Liver (tissue), 9 donors: ENCODE data around the gene SZT2. TPM values are rescaled to one million over a fixed set of nuclear protein-coding genes. Genes with fewer than 3 reads are reported as not detected.

Experiments
- DNase-seq: peaks from one replicate; pipeline ENCODE4 v3.0.0-alpha.2; 2017; ENCODE audit warnings: low spot score
- H3K27ac ChIP-seq, 2 donors: one replicate each; pipeline ENCODE4 v1.7.0; 2013; ENCODE audit warnings: inconsistent platforms in 2 of 2, low read length in 2 of 2, control low read depth in 1 of 2, low read depth in 1 of 2, mild to moderate bottlenecking in 1 of 2
- H3K27me3 ChIP-seq, 4 donors: one replicate each; pipeline versions ENCODE4 v1.6.1 to v1.7.0; 2013; ENCODE audit warnings: low read length in 3 of 4, inconsistent platforms in 1 of 4, mild to moderate bottlenecking in 1 of 4, moderate library complexity in 1 of 4; ENCODE audit not compliant: control insufficient read depth in 4 of 4, insufficient read depth in 4 of 4
- H3K36me3 ChIP-seq, 4 donors: one replicate each; pipeline versions ENCODE4 v1.6.1 to v1.7.0; 2013; ENCODE audit warnings: low read length in 3 of 4, mild to moderate bottlenecking in 3 of 4, low read depth in 1 of 4, moderate library complexity in 1 of 4; ENCODE audit not compliant: control insufficient read depth in 4 of 4, insufficient read depth in 3 of 4
- H3K4me1 ChIP-seq, 4 donors: one replicate each; pipeline versions ENCODE4 v1.6.1 to v1.7.0; 2013; ENCODE audit warnings: low read length in 3 of 4, mild to moderate bottlenecking in 3 of 4, moderate library complexity in 1 of 4; ENCODE audit not compliant: control insufficient read depth in 4 of 4, insufficient read depth in 4 of 4
- H3K4me3 ChIP-seq, 3 donors: one replicate each; pipeline versions ENCODE4 v1.6.1 to v1.7.0; 2013; ENCODE audit warnings: low read length in 3 of 3, control low read depth in 1 of 3, low read depth in 1 of 3, mild to moderate bottlenecking in 1 of 3
- H3K9ac ChIP-seq, 2 donors: one replicate each; pipeline ENCODE4 v1.7.0; 2013; ENCODE audit warnings: low read length in 2 of 2, mild to moderate bottlenecking in 2 of 2, moderate library complexity in 2 of 2, control low read depth in 1 of 2, low read depth in 1 of 2
- H3K9me3 ChIP-seq, 4 donors: one replicate each; pipeline versions ENCODE4 v1.6.1 to v1.7.0; 2013; ENCODE audit warnings: low read length in 3 of 4; ENCODE audit not compliant: control insufficient read depth in 4 of 4
- EGR1 ChIP-seq, 2 donors: IDR thresholded peaks; 2 replicates each; pipeline ENCODE4 v1.6.1; 2016 to 2018; ENCODE audit warnings: antibody characterized with exemption in 2 of 2, low read depth in 2 of 2
- FOXA1 ChIP-seq: IDR thresholded peaks from 2 replicates; pipeline ENCODE4 v1.6.1; 2016; ENCODE audit warnings: antibody characterized with exemption
- FOXA2 ChIP-seq: IDR thresholded peaks from 2 replicates; pipeline ENCODE4 v1.6.1; 2016; ENCODE audit warnings: antibody characterized with exemption
- GABPA ChIP-seq, 2 donors: IDR thresholded peaks in 1 of 2; conservative IDR thresholded peaks in 1 of 2; 2 replicates each; pipeline ENCODE4 v1.6.1; 2016; ENCODE audit warnings: antibody characterized with exemption in 2 of 2, mild to moderate bottlenecking in 1 of 2, moderate library complexity in 1 of 2
- HNF4A ChIP-seq, 2 donors: conservative IDR thresholded peaks; 2 replicates each; pipeline ENCODE4 v1.6.1; 2016; ENCODE audit warnings: antibody characterized with exemption in 2 of 2, mild to moderate bottlenecking in 2 of 2
- HNF4G ChIP-seq: IDR thresholded peaks from 2 replicates; pipeline ENCODE4 v1.6.1; 2016; ENCODE audit warnings: antibody characterized with exemption
- JUND ChIP-seq, 2 donors: IDR thresholded peaks; 2 replicates each; pipeline ENCODE4 v1.6.1; 2016; ENCODE audit warnings: antibody characterized with exemption in 2 of 2
- NR2F2 ChIP-seq: IDR thresholded peaks from 2 replicates; pipeline ENCODE4 v1.6.1; 2016; ENCODE audit warnings: antibody characterized with exemption
- RAD21 ChIP-seq, 2 donors: IDR thresholded peaks; 2 replicates each; pipeline ENCODE4 v1.6.1; 2016; ENCODE audit warnings: antibody characterized with exemption in 2 of 2, mild to moderate bottlenecking in 2 of 2
- RXRA ChIP-seq, 2 donors: IDR thresholded peaks; 2 replicates each; pipeline ENCODE4 v1.6.1; 2017 to 2018; ENCODE audit warnings: antibody characterized with exemption in 2 of 2, mild to moderate bottlenecking in 1 of 2
- SP1 ChIP-seq: IDR thresholded peaks from 2 replicates; pipeline ENCODE4 v1.6.1; 2018; ENCODE audit warnings: antibody characterized with exemption, mild to moderate bottlenecking
- TAF1 ChIP-seq: conservative IDR thresholded peaks from 2 replicates; pipeline ENCODE4 v1.6.1; 2016; ENCODE audit warnings: antibody characterized with exemption, mild to moderate bottlenecking
- YY1 ChIP-seq: IDR thresholded peaks from 2 replicates; pipeline ENCODE4 v1.6.1; 2016; ENCODE audit warnings: antibody characterized with exemption, mild to moderate bottlenecking
- WGBS: extraction: QIAGEN DNeasy Blood & Tissue Kit; methylation state at CpG from one replicate; pipeline ENCODE4 v1.1.7; 2013; 5-methylcytosine and 5-hydroxymethylcytosine counted together
- polyA plus RNA-seq, 2 donors: library from polyadenylated mRNA; stranded (reverse) in 1 of 2; unstranded in 1 of 2; fragments of 200-250 nt in 1 of 2; fragments of >200 nt in 1 of 2; fragmentation: Nextera tagmentation in 1 of 2; extraction: Ambion mirVana in 1 of 2; gene quantifications; one replicate each; pipeline versions ENCODE4 v1.2.1 to v1.2.3, GENCODE V29; 2013 to 2015
- total RNA-seq, 2 donors: library from RNA; depleted of rRNA; stranded (reverse); fragments of >200 nt; gene quantifications; one replicate each; pipeline ENCODE4 v1.2.3, GENCODE V29; 2014
- TF ChIP-seq, protein P1 (sequence below): IDR thresholded peaks from 2 replicates; pipeline ENCODE4 v1.6.1; 2016; ENCODE audit warnings: antibody characterized with exemption, mild to moderate bottlenecking
- TF ChIP-seq, protein P2 (sequence below): IDR thresholded peaks from 2 replicates; pipeline ENCODE4 v1.6.1; 2016; ENCODE audit warnings: antibody characterized with exemption
- TF ChIP-seq, protein P3 (sequence below): IDR thresholded peaks from 2 replicates; pipeline ENCODE4 v1.6.1; 2016; ENCODE audit warnings: antibody characterized with exemption
- TF ChIP-seq, protein P4 (sequence below): fragments of 150-350 bp; IDR thresholded peaks from 2 replicates; pipeline ENCODE4 v1.5.1; 2017; ENCODE audit warnings: improper control_type of control experiment, low read depth, low read length; ENCODE audit not compliant: missing input control
- TF ChIP-seq, protein P5 (sequence below): IDR thresholded peaks from 2 replicates; pipeline ENCODE4 v1.6.1; 2016; ENCODE audit warnings: antibody characterized with exemption
- donor health status: healthy.
- donor health status: healthy.
- donor health status: healthy.
- donor health status: healthy.
- donor health status: healthy.

Gene SZT2
- total and polyA plus RNA-seq, 4 donors: 4.8 to 31.0 (median 11.9) TPM

DNA sequence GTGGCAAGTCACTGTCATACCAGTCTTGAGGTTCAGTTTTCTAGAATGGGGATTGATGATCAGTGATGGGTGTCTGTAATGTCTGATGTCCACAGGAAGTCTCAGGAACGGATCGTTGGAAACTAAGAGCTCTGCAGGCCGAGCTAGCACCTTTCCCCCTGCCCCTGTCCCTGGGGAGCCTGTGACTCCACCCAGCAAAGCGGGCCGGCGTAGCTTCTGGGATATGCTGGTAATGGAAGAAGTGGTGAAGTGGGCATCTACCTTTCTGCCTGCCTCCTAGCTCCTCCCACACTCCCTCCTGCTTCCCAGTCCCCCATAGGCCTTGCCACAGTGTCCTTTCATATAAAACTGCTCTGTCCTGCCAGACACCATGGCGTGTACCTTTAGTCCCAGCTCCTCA, 50.7 kb downstream of the SZT2 start:
- H3K4me3 ChIP-seq: no peak overlapping the region
- no peak for DNase-seq
- no peaks in the 10 kb centered on the region for H3K9me3 ChIP-seq
- TF ChIP-seq SP1 (no peak), NR2F2 (no peak), YY1 (no peak), FOXA1 (no peak), HNF4G (no peak), RAD21 (IDR thresholded peaks at IDR 0.05) (no peak), JUND (IDR thresholded peaks at IDR 0.05) (no peak), RXRA (IDR thresholded peaks at IDR 0.05) (no peak), GABPA (IDR thresholded peaks at IDR 0.05 in 1 of 2, conservative IDR thresholded peaks at IDR 0.05 in 1 of 2) (no peak)
- TF ChIP-seq, protein P1, sequence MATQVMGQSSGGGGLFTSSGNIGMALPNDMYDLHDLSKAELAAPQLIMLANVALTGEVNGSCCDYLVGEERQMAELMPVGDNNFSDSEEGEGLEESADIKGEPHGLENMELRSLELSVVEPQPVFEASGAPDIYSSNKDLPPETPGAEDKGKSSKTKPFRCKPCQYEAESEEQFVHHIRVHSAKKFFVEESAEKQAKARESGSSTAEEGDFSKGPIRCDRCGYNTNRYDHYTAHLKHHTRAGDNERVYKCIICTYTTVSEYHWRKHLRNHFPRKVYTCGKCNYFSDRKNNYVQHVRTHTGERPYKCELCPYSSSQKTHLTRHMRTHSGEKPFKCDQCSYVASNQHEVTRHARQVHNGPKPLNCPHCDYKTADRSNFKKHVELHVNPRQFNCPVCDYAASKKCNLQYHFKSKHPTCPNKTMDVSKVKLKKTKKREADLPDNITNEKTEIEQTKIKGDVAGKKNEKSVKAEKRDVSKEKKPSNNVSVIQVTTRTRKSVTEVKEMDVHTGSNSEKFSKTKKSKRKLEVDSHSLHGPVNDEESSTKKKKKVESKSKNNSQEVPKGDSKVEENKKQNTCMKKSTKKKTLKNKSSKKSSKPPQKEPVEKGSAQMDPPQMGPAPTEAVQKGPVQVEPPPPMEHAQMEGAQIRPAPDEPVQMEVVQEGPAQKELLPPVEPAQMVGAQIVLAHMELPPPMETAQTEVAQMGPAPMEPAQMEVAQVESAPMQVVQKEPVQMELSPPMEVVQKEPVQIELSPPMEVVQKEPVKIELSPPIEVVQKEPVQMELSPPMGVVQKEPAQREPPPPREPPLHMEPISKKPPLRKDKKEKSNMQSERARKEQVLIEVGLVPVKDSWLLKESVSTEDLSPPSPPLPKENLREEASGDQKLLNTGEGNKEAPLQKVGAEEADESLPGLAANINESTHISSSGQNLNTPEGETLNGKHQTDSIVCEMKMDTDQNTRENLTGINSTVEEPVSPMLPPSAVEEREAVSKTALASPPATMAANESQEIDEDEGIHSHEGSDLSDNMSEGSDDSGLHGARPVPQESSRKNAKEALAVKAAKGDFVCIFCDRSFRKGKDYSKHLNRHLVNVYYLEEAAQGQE: no peak
- TF ChIP-seq, protein P2, sequence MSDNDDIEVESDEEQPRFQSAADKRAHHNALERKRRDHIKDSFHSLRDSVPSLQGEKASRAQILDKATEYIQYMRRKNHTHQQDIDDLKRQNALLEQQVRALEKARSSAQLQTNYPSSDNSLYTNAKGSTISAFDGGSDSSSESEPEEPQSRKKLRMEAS: no peak
- TF ChIP-seq, protein P3, sequence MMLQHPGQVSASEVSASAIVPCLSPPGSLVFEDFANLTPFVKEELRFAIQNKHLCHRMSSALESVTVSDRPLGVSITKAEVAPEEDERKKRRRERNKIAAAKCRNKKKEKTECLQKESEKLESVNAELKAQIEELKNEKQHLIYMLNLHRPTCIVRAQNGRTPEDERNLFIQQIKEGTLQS: no peak
- WGBS: 93% methylated on average over 7 of the region's 7 CpGs
- no peak overlapping the region for H3K27ac ChIP-seq
- no peak overlapping the region for H3K9ac ChIP-seq
- H3K4me1 ChIP-seq: peaks cover 0 to 3% (median 1%) of the 10 kb centered on the region in 4 donors
- H3K27me3 ChIP-seq: no peaks in the 10 kb centered on the region
- H3K36me3 ChIP-seq: peaks cover 6 to 49% (median 25%) of the 10 kb centered on the region in 4 donors

DNA sequence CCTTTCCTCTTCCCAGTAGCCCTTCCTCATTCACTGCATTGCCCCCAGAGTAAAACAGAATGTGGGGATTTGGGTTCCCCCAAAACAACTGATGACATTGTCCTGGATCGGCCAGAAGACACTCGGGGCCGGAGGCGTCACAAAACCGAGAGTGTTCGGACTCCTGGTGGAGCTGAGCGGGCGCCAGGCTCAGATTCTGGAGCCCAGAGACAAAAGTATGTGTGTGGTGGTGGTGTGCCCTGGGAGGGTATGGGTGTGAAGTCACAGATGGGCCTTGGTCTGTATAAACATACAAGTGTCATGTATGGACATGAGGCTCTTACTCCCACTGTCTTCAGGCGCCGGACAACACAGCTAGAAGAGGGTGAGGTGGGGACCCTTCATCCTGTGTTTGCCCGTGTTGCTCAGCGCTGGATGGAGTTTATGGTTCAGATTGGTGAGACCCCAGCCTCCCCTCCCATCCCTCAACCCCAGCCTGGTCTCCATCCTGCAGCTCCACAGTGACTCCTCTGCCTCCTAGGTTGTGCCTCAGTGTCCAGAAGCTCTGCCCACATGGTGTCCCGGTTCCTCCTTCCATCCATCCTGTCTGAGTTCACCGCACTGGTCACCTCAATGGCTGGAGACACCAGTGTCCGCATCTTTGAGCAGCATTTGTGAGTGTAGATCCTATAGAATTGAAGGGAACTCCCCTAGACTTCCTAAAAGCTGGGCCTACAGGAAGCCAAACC, 51.6 kb downstream of the SZT2 start:
- no peak overlapping the region for H3K9ac ChIP-seq
- no peak overlapping the region for H3K4me3 ChIP-seq
- H3K4me1 ChIP-seq: peaks cover 0 to 11% (median 4%) of the 10 kb centered on the region in 4 donors
- TF ChIP-seq HNF4G: no peak
- TF ChIP-seq, protein P4, sequence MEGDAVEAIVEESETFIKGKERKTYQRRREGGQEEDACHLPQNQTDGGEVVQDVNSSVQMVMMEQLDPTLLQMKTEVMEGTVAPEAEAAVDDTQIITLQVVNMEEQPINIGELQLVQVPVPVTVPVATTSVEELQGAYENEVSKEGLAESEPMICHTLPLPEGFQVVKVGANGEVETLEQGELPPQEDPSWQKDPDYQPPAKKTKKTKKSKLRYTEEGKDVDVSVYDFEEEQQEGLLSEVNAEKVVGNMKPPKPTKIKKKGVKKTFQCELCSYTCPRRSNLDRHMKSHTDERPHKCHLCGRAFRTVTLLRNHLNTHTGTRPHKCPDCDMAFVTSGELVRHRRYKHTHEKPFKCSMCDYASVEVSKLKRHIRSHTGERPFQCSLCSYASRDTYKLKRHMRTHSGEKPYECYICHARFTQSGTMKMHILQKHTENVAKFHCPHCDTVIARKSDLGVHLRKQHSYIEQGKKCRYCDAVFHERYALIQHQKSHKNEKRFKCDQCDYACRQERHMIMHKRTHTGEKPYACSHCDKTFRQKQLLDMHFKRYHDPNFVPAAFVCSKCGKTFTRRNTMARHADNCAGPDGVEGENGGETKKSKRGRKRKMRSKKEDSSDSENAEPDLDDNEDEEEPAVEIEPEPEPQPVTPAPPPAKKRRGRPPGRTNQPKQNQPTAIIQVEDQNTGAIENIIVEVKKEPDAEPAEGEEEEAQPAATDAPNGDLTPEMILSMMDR: no peak
- no peak for TF ChIP-seq RXRA (IDR thresholded peaks at IDR 0.05)
- TF ChIP-seq FOXA1: no peak
- no peak for TF ChIP-seq JUND (IDR thresholded peaks at IDR 0.05)
- TF ChIP-seq GABPA (IDR thresholded peaks at IDR 0.05 in 1 of 2, conservative IDR thresholded peaks at IDR 0.05 in 1 of 2): no peak
- TF ChIP-seq EGR1 (IDR thresholded peaks at IDR 0.05; ENCODE audit: low read depth in 2 of 2): no peak
- TF ChIP-seq RAD21 (IDR thresholded peaks at IDR 0.05): no peak
- TF ChIP-seq TAF1: no peak
- TF ChIP-seq HNF4A (conservative IDR thresholded peaks at IDR 0.05): no peak
- TF ChIP-seq NR2F2: no peak
- TF ChIP-seq, protein P2: no peak
- TF ChIP-seq, protein P5, sequence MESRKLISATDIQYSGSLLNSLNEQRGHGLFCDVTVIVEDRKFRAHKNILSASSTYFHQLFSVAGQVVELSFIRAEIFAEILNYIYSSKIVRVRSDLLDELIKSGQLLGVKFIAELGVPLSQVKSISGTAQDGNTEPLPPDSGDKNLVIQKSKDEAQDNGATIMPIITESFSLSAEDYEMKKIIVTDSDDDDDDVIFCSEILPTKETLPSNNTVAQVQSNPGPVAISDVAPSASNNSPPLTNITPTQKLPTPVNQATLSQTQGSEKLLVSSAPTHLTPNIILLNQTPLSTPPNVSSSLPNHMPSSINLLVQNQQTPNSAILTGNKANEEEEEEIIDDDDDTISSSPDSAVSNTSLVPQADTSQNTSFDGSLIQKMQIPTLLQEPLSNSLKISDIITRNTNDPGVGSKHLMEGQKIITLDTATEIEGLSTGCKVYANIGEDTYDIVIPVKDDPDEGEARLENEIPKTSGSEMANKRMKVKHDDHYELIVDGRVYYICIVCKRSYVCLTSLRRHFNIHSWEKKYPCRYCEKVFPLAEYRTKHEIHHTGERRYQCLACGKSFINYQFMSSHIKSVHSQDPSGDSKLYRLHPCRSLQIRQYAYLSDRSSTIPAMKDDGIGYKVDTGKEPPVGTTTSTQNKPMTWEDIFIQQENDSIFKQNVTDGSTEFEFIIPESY: no peak
- no peak for TF ChIP-seq FOXA2
- 97% methylated on average over 15 of the region's 15 CpGs for WGBS
- H3K27ac ChIP-seq: no peak overlapping the region
- no peak for DNase-seq
- H3K36me3 ChIP-seq: peaks cover 6 to 57% (median 30%) of the 10 kb centered on the region in 4 donors
- no peaks in the 10 kb centered on the region for H3K9me3 ChIP-seq
- H3K27me3 ChIP-seq: no peaks in the 10 kb centered on the region
